Epidermal melanocyte (primary cell): Measurements from ENCODE around the gene PCDHA11.
"Not testable (repeated sequence)": the region's sequence is repeated elsewhere in the genome, so short reads cannot be mapped to it uniquely, and the experiment has no call there.

Source experiments
- DNase-seq: peaks from one replicate; pipeline ENCODE4 v3.0.0; 2011; ENCODE audit warnings: low spot score; ENCODE audit not compliant: insufficient read length

The PCDHA11 gene

DNA sequence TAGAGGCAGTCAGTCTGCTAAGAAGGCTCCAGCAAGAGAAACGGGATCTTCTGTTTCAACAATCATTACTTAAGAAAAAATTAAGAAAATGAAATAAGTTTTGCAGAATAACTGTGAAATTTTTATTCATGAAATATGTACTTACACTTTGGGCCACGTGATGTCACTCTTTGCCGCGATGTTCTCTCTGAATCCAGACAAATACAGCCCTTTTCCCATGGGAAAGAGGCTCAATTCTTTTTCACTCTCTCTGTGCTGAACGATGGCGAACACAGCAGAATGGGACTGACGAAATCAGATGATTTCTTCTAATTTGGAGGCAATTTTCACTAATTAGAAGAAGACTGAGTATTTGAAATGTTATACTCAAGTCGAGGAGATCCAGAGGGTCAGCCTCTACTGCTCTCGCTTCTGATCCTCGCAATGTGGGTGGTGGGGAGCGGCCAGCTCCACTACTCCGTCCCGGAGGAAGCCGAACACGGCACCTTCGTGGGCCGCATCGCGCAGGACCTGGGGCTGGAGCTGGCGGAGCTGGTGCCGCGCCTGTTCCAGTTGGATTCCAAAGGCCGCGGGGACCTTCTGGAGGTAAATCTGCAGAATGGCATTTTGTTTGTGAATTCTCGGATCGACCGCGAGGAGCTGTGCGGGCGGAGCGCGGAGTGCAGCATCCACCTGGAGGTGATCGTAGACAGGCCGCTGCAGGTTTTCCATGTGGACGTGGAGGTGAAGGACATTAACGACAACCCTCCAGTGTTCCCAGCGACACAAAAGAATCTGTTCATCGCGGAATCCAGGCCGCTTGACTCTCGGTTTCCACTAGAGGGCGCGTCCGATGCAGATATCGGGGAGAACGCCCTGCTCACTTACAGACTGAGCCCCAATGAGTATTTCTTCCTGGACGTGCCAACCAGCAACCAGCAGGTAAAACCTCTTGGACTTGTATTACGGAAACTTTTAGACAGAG is 20.3 kb upstream of the PCDHA11 start, which contains the start of gene PCDHA9:
PCDHA9 (plus strand) TSS at position 244 of the 964 bp plus-strand sequence; CDS start at position 358, 114 bp downstream.
- not testable (repeated sequence) for DNase-seq

DNA sequence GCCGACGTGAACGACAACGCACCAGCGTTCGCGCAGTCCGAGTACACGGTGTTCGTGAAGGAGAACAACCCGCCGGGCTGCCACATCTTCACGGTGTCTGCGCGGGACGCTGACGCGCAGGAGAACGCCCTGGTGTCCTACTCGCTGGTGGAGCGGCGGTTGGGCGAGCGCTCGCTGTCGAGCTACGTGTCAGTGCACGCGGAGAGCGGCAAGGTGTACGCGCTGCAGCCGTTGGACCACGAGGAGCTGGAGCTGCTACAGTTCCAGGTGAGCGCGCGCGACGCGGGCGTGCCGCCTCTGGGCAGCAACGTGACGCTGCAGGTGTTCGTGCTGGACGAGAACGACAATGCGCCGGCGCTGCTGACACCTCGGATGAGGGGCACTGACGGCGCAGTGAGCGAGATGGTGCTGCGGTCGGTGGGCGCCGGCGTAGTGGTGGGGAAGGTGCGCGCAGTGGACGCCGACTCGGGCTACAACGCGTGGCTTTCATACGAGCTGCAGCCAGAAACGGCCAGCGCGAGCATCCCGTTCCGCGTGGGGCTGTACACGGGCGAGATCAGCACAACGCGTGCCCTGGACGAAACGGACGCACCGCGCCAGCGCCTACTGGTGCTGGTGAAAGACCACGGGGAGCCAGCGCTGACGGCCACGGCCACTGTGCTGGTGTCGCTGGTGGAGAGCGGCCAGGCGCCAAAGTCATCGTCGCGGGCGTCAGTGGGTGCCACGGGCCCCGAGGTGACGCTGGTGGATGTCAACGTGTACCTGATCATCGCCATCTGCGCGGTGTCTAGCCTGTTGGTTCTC is 18.7 kb upstream of the PCDHA11 start:
- not testable (repeated sequence) for DNase-seq

DNA sequence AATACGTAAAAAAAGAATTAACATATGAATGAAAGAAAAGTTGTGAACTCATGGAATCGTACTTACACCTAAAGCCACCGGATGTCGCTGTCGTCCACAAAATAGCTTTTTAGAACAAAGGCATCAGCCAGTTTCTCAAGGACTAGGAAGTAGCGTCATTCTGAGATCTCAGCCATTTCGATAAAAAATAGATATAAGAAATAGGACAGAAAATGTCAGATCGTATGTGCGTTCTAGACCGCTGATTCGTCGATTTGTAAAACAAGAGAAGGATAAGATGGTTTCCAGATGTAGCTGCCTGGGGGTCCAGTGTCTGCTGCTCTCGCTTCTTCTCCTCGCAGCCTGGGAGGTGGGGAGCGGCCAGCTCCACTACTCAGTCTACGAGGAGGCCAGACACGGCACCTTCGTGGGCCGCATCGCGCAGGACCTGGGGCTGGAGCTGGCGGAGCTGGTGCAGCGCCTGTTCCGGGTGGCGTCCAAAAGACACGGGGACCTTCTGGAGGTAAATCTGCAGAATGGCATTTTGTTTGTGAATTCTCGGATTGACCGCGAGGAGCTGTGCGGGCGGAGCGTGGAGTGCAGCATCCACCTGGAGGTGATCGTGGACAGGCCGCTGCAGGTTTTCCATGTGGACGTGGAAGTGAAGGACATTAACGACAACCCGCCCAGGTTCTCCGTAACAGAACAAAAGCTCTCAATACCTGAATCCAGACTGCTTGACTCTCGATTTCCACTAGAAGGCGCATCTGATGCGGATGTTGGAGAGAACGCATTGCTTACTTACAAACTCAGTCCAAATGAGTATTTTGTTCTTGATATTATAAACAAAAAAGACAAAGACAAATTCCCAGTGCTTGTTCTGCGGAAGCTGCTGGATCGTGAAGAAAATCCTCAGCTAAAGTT is 12.7 kb upstream of the PCDHA11 start, which contains the start of gene PCDHA10:
PCDHA10 (plus strand) TSS at position 126 of the 903 bp plus-strand sequence; CDS start at position 278, 152 bp downstream.
- DNase-seq = no peak

DNA sequence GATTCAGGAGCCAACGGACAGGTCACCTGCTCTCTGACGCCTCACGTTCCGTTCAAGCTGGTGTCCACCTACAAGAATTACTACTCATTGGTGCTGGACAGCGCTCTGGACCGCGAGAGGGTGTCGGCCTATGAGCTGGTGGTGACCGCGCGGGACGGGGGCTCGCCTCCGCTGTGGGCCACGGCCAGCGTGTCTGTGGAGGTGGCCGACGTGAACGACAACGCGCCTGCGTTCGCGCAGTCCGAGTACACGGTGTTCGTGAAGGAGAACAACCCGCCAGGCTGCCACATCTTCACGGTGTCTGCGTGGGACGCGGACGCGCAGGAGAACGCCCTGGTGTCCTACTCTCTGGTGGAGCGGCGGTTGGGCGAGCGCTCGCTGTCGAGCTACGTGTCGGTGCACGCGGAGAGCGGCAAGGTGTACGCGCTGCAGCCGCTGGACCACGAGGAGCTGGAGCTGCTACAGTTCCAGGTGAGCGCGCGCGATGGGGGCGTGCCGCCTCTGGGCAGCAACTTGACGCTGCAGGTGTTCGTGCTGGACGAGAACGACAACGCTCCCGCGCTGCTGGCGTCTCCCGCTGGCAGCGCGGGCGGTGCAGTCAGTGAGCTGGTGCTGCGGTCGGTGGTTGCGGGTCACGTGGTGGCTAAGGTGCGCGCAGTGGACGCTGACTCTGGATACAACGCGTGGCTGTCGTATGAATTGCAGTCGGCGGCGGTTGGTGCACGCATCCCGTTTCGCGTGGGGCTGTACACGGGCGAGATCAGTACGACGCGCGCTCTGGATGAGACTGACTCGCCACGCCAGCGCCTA is 11.4 kb upstream of the PCDHA11 start:
- no peak for DNase-seq

DNA sequence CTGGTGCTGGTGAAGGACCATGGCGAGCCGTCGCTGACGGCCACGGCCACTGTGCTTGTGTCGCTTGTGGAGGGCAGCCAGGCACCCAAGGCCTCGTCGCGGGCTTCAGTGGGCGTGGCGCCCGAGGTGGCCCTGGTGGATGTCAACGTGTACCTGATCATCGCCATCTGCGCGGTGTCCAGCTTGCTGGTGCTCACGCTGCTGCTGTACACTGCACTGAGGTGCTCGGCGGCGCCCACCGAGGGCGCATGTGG is 10.8 kb upstream of the PCDHA11 start:
- DNase-seq = no peak

DNA sequence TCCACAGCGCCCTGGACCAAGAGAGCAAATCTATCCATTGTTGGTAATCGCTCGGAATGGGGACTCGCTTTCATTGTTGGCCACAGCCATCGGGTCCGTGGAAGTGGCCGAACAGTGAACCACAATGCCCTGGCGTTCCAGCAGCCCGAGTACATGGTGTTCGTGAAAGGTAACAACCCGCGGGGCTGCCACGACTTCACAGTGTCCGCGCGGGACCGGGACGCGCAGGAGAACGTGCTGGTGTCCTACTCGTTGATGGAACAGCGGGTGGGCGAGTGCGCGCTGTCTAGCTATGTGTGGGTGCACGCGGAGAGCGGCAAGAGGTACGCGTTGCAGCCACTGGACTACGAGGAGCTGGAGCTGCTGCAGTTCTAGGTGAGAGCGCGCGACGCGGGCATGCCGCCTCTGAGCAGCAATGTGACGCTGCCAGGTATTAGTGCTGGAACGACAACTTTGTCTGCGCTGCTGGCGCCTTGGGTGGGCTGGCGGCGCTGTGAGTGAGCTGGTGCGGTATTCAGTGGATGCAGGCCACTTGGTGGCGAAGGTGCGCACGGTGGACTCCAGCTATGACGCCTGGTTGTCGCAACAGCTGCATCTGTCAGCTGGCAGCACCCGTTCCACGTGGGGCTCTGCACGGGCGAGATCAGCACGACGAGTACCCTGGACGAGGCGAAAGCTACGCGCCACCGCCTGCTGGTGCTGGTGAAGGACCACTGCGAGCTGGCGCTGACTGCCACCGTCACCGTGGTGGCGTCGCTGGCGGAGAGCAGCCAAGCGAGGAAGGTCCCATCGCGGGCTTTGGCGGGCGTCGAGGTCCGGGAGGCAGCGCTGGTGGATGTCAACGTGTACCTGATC is 6.1 kb upstream of the PCDHA11 start:
- no peak for DNase-seq

DNA sequence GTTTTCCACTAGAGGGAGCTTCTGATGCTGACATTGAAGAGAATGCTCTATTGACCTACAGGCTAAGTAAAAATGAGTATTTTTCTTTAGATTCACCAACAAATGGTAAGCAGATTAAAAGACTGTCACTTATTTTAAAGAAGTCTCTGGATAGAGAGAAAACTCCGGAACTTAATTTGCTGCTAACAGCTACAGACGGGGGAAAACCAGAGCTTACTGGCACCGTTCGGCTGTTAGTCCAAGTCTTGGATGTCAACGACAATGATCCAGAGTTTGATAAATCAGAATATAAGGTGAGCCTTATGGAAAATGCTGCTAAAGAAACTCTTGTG is 764 bp downstream of the PCDHA11 start:
- DNase-seq = no peak

DNA sequence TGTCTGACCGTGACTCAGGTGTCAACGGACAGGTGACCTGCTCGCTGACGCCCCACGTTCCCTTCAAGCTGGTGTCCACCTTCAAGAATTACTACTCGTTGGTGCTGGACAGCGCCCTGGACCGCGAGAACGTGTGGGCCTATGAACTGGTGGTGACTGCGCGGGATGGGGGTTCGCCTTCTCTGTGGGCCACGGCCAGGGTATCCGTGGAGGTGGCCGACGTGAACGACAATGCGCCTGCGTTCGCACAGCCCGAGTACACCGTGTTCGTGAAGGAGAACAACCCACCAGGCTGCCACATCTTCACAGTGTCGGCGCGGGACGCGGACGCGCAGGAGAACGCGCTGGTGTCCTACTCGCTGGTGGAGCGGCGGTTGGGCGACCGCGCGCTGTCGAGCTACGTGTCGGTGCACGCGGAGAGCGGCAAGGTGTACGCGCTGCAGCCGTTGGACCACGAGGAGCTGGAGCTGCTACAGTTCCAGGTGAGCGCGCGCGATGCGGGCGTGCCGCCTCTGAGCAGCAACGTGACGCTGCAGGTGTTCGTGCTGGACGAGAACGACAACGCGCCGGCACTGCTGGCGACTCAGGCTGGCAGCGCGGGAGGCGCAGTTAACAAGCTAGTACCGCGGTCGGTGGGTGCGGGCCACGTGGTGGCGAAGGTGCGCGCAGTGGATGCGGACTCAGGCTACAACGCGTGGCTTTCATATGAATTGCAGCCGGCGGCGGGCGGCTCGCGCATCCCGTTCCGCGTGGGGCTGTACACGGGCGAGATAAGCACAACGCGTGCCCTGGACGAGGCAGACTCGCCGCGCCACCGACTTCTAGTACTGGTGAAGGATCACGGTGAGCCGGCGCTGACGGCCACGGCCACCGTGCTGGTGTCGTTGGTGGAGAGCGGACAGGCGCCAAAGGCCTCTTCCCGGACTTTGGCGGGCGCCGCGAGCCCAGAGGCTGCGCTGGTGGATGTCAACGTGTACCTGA is 1.8 kb downstream of the PCDHA11 start:
- no peak for DNase-seq

DNA sequence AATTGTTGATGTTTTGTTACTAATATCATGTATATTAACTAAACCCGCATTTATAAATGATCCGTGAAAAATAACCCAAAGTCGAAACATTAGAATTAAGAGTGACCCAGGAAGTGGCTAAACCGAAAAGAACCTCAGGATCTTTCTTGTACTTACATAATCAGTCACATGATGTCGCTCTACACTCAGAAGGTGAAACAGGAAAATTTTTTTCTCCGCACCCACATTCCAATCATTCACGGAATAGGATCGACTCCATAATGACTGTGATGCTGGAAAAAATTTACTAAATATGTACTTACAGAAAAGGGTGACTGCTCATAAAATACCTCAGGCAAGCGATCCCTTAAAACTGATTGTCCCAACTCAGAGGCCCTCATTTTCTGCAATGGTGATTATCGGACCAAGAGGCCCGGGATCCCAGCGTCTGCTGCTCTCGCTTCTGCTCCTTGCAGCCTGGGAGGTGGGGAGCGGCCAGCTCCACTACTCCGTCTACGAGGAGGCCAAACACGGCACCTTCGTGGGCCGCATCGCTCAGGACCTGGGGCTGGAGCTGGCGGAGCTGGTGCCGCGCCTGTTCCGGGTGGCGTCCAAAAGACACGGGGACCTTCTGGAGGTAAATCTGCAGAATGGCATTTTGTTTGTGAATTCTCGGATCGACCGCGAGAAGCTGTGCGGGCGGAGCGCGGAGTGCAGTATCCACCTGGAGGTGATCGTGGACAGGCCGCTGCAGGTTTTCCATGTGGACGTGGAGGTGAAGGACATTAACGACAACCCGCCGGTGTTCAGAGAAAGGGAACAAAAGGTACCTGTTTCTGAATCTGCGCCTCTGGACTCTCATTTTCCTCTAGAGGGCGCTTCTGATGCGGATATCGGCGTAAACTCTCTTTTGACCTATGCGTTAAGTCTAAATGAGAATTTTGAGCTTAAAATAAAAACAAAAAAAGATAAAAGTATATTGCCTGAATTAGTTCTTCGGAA is 6.6 kb downstream of the PCDHA11 start, which contains the start of gene PCDHA12:
PCDHA12 (plus strand) TSS at position 224 of the 981 bp plus-strand sequence; CDS start at position 389, 165 bp downstream.
- no peak for DNase-seq

DNA sequence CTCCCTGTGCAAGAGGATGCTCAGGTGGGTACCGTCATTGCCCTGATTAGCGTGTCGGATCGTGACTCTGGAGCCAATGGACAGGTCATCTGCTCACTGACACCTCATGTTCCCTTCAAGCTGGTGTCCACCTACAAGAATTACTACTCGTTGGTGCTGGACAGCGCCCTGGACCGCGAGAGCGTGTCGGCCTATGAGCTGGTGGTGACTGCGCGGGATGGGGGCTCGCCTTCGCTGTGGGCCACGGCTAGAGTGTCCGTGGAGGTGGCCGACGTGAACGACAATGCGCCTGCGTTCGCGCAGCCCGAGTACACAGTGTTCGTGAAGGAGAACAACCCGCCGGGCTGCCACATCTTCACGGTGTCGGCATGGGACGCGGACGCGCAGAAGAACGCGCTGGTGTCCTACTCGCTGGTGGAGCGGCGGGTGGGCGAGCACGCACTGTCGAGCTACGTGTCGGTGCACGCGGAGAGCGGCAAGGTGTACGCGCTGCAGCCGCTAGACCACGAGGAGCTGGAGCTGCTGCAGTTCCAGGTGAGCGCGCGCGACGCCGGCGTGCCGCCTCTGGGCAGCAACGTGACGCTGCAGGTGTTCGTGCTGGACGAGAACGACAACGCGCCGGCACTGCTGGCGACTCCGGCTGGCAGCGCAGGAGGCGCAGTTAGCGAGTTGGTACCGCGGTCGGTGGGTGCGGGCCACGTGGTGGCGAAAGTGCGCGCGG is 7.9 kb downstream of the PCDHA11 start:
- DNase-seq = not testable (repeated sequence)

DNA sequence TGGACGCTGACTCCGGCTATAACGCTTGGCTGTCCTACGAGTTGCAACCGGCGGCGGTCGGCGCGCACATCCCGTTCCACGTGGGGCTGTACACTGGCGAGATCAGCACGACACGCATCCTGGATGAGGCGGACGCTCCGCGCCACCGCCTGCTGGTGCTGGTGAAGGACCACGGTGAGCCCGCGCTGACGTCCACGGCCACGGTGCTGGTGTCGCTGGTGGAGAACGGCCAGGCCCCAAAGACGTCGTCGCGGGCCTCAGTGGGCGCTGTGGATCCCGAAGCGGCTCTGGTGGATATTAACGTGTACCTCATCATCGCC is 8.5 kb downstream of the PCDHA11 start:
- no peak for DNase-seq

DNA sequence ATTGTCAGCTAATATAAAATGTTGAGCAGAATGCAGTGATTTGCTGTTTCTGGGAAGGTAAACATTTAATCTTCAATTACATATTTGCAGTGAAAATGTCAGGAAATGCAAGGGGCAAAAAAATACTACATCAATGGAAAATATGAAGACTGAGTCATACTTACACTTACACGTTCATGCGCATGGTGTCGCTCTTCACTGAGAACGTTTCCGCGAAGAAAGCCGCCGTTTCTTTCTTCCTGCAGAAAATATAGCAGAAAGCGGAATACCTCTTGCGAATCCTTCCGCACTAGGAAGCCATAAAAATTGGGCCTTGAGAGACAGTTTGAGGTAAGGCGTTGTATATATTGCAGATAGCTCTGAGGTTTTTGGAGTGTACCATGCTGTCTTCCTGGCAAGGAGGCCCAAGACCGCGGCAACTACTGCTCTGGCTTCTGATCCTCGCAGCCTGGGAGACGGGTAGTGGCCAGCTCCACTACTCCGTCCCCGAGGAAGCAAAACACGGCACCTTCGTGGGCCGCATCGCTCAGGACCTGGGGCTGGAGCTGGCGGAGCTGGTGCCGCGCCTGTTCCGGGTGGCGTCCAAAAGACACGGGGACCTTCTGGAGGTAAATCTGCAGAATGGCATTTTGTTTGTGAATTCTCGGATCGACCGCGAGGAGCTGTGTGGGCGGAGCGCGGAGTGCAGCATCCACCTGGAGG is 13.3 kb downstream of the PCDHA11 start, which contains the start of gene PCDHA13:
PCDHA13 (plus strand) TSS at position 236 of the 702 bp plus-strand sequence; CDS start at position 381, 145 bp downstream.
- DNase-seq = no peak

DNA sequence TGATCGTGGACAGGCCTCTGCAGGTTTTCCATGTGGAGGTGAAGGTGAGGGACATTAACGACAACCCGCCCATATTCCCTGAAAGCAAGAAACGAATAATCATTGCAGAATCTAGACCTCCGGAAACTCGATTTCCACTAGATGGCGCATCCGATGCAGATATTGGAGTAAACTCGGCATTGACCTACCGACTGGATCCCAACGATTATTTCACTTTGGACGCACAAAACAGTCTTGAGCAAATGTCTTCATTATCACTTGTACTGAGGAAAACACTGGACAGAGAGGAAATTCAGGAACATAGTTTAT is 13.8 kb downstream of the PCDHA11 start:
- no peak for DNase-seq

DNA sequence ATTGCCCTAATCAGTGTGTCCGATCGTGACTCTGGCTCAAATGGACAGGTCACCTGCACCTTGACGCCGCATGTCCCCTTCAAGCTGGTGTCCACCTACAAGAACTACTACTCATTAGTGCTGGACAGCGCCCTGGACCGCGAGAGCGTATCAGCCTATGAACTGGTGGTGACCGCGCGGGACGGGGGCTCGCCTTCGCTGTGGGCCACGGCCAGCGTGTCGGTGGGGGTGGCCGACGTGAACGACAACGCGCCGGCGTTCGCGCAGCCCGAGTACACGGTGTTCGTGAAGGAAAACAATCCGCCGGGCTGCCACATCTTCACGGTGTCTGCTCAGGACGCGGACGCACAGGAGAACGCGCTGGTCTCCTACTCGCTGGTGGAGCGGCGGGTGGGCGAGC is 14.6 kb downstream of the PCDHA11 start:
- no peak for DNase-seq

DNA sequence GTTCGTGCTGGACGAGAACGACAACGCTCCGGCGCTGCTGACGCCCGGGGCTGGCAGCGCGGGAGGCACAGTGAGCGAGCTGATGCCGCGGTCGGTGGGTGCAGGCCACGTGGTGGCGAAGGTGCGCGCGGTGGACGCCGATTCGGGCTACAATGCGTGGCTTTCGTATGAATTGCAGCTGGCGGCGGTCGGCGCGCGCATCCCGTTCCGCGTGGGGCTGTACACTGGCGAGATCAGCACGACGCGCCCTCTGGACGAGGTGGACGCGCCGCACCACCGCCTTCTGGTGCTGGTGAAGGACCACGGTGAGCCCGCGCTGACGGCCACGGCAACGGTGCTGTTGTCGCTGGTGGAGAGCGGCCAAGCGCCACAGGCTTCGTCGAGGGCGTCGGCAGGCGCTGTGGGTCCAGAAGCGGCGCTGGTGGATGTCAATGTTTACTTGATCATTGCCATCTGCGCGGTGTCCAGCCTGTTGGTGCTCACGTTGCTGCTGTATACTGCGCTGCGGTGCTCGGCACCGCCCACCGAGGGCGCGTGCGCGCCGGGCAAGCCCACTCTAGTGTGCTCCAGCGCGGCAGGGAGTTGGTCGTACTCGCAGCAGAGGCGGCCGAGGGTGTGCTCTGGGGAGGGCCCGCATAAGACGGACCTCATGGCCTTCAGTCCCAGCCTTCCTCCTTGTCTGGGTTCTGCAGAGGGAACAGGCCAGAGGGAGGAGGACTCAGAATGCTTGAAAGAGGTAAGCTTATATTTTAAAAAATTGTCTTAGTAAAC is 15.4 kb downstream of the PCDHA11 start:
- DNase-seq = no peak
